ENCODE measurements around the gene SAG.

- TF ChIP-seq EZH2phosphoT487 (IDR thresholded peaks at IDR 0.05; ENCODE audit: low read length) = no peak
- TF ChIP-seq CTCF (IDR thresholded peaks at IDR 0.05; ENCODE audit: low read length) = no peak
These were observed 7.2 kb upstream of the SAG start for GRCh38 chr2:233300401-233300800.

Measured in MM.1S (cell line).